Uterus (tissue), 2 donors: Measurements from ENCODE around the gene JHY.

Experiments
- POLR2A ChIP-seq, 2 donors: fragments of 450-650 bp; IDR thresholded peaks; one replicate each; pipeline ENCODE4 v1.6.1; 2016; ENCODE audit warnings: antibody characterized with exemption in 2 of 2, mild to moderate bottlenecking in 1 of 2, moderate library complexity in 1 of 2
- TF ChIP-seq, protein P1 (sequence below), 4 experiments: fragments of 200-600 bp in 2 of 4; fragments of 450-650 bp in 2 of 4; sonication (generic) in 2 of 4; IDR thresholded peaks; one replicate each; pipeline ENCODE4 v1.5.1; 2016 to 2019; ENCODE audit warnings: antibody characterized with exemption in 4 of 4, mild to moderate bottlenecking in 2 of 4, moderate library complexity in 1 of 4

DNA sequence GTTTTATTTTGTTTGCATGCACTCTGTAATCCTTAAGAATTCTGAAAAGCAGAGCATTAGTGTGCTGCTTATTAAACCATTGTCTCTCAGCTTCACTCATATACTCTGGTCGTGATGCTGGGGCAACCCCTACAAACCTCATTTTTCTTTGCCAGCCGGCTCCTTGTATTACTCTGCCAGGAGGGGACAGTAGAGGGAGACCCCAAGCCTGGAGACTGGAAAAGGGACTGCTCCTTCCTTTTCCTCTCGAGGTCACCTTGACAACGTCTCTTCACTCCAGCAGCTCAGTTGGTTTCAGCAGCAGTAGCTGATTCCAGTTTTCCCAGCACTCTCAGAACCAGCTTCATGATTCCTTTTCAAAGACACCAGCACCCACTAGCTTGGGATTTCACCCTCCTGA is 2.8 kb upstream of the JHY start:
- TF ChIP-seq, protein P1, sequence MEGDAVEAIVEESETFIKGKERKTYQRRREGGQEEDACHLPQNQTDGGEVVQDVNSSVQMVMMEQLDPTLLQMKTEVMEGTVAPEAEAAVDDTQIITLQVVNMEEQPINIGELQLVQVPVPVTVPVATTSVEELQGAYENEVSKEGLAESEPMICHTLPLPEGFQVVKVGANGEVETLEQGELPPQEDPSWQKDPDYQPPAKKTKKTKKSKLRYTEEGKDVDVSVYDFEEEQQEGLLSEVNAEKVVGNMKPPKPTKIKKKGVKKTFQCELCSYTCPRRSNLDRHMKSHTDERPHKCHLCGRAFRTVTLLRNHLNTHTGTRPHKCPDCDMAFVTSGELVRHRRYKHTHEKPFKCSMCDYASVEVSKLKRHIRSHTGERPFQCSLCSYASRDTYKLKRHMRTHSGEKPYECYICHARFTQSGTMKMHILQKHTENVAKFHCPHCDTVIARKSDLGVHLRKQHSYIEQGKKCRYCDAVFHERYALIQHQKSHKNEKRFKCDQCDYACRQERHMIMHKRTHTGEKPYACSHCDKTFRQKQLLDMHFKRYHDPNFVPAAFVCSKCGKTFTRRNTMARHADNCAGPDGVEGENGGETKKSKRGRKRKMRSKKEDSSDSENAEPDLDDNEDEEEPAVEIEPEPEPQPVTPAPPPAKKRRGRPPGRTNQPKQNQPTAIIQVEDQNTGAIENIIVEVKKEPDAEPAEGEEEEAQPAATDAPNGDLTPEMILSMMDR (IDR thresholded peaks at IDR 0.05) = no peak
- TF ChIP-seq POLR2A (IDR thresholded peaks at IDR 0.05) = no peak
